Nephron (organoid): Measurements from ENCODE around the gene CASK.
A peak's percentile ranks its signal among the peaks of the same experiment; 100 is the strongest.

Experiments
- H3K27ac Mint-ChIP-seq, 3 experiments: 2 replicates each; pipeline ENCODE4 v1.8.0; 2020; ENCODE audit warnings: mixed read lengths in 3 of 3, mild to moderate bottlenecking in 2 of 3, moderate library complexity in 1 of 3
- H3K27me3 Mint-ChIP-seq: 2 replicates; pipeline ENCODE4 v1.8.0; 2021; ENCODE audit warnings: low read depth, mild to moderate bottlenecking, moderate library complexity, mixed read lengths
- H3K36me3 Mint-ChIP-seq: 2 replicates; pipeline ENCODE4 v1.8.0; 2020; ENCODE audit warnings: low read depth, mixed read lengths
- H3K4me1 Mint-ChIP-seq: 2 replicates; pipeline ENCODE4 v1.8.0; 2020; ENCODE audit warnings: mixed read lengths
- H3K4me3 Mint-ChIP-seq, 3 experiments: 2 replicates each; pipeline ENCODE4 v1.8.0; 2020; ENCODE audit warnings: mild to moderate bottlenecking in 3 of 3, mixed read lengths in 3 of 3, moderate library complexity in 2 of 3
- H3K9me3 Mint-ChIP-seq: 2 replicates; pipeline ENCODE4 v1.8.0; 2020; ENCODE audit warnings: mixed read lengths
- CTCF ChIP-seq, 3 experiments: fragments of 200-600 bp; sonication (generic); IDR thresholded peaks; one replicate each; pipeline ENCODE4 v1.5.0; 2021; ENCODE audit warnings: antibody characterized with exemption in 3 of 3; ENCODE audit not compliant: unreplicated experiment in 3 of 3

The CASK gene

DNA sequence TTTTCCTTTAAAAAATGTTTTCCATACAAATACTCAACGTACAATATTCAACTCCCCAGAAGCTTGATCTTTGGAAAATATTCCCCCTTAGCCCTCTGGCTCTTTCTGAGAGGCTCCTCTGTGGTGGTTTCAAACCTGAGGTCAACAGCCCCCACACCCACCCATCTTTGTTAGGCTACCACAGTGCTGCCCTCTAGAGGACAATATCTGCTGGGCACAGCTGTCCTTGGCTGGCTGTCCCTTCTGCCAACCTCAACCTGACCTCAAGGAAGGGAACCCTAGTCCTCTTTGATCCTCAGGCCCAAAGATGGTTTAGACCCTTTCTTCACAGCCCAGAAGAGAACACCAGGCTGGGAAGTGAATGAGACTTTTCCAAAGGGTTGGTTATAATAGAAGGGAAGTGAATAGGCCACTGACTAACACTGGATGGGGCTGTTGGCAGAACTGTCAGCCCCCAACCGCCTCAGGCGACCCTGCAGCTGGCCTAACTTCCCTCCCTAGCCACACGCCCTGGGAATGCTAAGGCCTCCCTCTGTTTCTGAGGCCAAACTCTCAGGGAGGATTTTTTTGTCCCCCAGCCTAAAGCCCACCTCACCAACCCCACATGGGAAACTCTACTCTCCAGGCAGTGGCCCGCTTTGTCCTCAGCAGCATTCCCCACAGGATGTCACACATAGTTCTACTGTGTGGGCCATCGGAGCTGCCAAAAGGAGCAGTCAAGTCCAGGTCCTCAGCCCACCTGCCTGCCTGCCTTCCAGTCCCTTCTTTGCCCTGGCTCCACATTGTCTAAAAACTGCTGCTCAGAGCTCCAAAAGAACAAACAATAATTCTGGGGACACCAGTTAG lies 441.9 kb downstream of the CASK start:
- no peak overlapping the region for H3K27ac Mint-ChIP-seq
- H3K27me3 Mint-ChIP-seq: no peaks in the 10 kb centered on the region
- TF ChIP-seq CTCF (IDR thresholded peaks at IDR 0.05; ENCODE audit: unreplicated experiment in 3 of 3): no peak
- H3K4me3 Mint-ChIP-seq: no peak overlapping the region
- H3K4me1 Mint-ChIP-seq: no peaks in the 10 kb centered on the region
- H3K9me3 Mint-ChIP-seq: peaks cover 23% of the 10 kb centered on the region
- no peaks in the 10 kb centered on the region for H3K36me3 Mint-ChIP-seq

- Mint-ChIP-seq H3K4me1 (no peaks in the 10 kb centered on the region), H3K4me3 (no peak overlapping the region), H3K27me3 (no peaks in the 10 kb centered on the region), H3K9me3 (peaks cover 19% of the 10 kb centered on the region), H3K27ac (no peak overlapping the region), H3K36me3 (no peaks in the 10 kb centered on the region)
- no peak for TF ChIP-seq CTCF (IDR thresholded peaks at IDR 0.05; ENCODE audit: unreplicated experiment in 3 of 3)
Measured at GRCh38 chrX:41480508-41481260, 442.7 kb downstream of the CASK start.

- H3K4me3 Mint-ChIP-seq: no peak overlapping the region
- H3K9me3 Mint-ChIP-seq: peaks cover 21% of the 10 kb centered on the region
- peaks cover 7% of the 10 kb centered on the region for H3K4me1 Mint-ChIP-seq
- H3K36me3 Mint-ChIP-seq: no peaks in the 10 kb centered on the region
- no peaks in the 10 kb centered on the region for H3K27me3 Mint-ChIP-seq
- no peak for TF ChIP-seq CTCF (IDR thresholded peaks at IDR 0.05; ENCODE audit: unreplicated experiment in 3 of 3)
- H3K27ac Mint-ChIP-seq: peak overlapping the region in 1 of 3 experiments; percentile 59
Measured at GRCh38 chrX:41478381-41478911, 444.9 kb downstream of the CASK start.

- TF ChIP-seq CTCF (IDR thresholded peaks at IDR 0.05; ENCODE audit: unreplicated experiment in 3 of 3): no peak
- H3K4me1 Mint-ChIP-seq: peaks cover 7% of the 10 kb centered on the region
- H3K27ac Mint-ChIP-seq: peak overlapping the region; percentile 81 to 96 (median 88)
- H3K9me3 Mint-ChIP-seq: peaks cover 16% of the 10 kb centered on the region
- H3K27me3 Mint-ChIP-seq: no peaks in the 10 kb centered on the region
- peaks cover 3% of the 10 kb centered on the region for H3K36me3 Mint-ChIP-seq
- peak overlapping the region in 1 of 3 experiments; percentile 61 for H3K4me3 Mint-ChIP-seq
Measured at GRCh38 chrX:41475591-41476241, 447.6 kb downstream of the CASK start.

DNA sequence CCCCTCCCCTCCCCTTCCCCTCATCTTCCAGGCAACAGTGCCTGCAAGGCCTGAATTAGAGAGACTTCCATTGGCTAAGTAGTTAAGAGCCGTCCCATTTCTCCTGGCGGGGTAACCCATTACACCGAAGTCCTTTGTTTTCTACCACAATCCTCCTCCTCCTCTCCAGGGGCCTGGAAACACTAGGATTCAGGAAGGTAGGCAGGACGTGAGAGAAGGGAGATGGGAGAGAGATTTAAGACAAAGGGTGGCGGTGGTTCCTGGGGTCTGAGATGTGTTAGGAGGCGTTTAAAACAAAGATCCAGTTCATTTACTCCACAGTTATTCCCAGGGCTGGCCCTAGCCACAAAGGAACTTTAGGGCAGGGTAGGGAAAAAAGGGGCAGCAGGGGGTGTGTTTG lies 448.2 kb downstream of the CASK start:
- Mint-ChIP-seq H3K4me3 (peak overlapping the region; percentile 40 to 74 (median 61)), H3K4me1 (peaks cover 7% of the 10 kb centered on the region), H3K36me3 (peaks cover 3% of the 10 kb centered on the region), H3K27me3 (no peaks in the 10 kb centered on the region), H3K9me3 (peaks cover 11% of the 10 kb centered on the region), H3K27ac (peak overlapping the region; percentile 81 to 96 (median 88))
- TF ChIP-seq CTCF (IDR thresholded peaks at IDR 0.05; ENCODE audit: unreplicated experiment in 3 of 3): no peak
